ENCODE results near the gene KRT13. TPM values are rescaled to one million over a fixed set of nuclear protein-coding genes. Genes with fewer than 3 reads are reported as not detected.

Gene KRT13
- total RNA-seq, 4 donors from 2014 or later = 20.7 to 1,501 (median 80.1) TPM

DNA sequence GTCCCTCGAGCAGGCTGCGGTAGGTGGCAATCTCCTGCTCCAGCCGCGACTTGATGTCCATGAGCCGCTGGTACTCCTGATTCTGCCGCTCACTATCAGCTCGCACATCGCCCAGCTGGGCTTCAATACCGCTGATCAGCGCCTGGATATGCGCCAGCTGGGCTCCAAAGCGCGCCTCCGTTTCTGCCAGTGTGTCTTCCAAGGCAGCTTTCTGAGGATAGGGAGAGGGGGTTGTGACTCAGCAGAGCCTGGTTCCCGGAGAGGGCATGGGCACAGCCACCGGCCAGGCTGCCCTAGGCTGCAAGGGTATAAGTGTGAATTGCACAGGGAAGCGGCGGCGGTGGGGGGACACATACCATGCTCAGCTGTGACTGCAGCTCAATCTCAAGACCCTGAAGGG is 18.4 kb upstream of the KRT13 start:
- Histone ChIP-seq H3K36me3 (no peaks in the 10 kb centered on the region), H3K4me3 (no peak overlapping the region), H3K4me1 (peaks cover 0 to 13% (median 9%) of the 10 kb centered on the region in 3 donors), H3K27ac (no peak overlapping the region), H3K27me3 (peaks cover 47% of the 10 kb centered on the region), H3K9me3 (no peaks in the 10 kb centered on the region)
- no peak for ATAC-seq
- WGBS, 2 donors (ENCODE audit: low coverage in 1 of 2) = 63% methylated on average over 10 of the region's 19 CpGs; no CpG with 5 or more reads in 1 of the 2 donors
- TF ChIP-seq, protein P1, sequence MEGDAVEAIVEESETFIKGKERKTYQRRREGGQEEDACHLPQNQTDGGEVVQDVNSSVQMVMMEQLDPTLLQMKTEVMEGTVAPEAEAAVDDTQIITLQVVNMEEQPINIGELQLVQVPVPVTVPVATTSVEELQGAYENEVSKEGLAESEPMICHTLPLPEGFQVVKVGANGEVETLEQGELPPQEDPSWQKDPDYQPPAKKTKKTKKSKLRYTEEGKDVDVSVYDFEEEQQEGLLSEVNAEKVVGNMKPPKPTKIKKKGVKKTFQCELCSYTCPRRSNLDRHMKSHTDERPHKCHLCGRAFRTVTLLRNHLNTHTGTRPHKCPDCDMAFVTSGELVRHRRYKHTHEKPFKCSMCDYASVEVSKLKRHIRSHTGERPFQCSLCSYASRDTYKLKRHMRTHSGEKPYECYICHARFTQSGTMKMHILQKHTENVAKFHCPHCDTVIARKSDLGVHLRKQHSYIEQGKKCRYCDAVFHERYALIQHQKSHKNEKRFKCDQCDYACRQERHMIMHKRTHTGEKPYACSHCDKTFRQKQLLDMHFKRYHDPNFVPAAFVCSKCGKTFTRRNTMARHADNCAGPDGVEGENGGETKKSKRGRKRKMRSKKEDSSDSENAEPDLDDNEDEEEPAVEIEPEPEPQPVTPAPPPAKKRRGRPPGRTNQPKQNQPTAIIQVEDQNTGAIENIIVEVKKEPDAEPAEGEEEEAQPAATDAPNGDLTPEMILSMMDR (IDR thresholded peaks at IDR 0.05) = no peak
- TF ChIP-seq POLR2AphosphoS5 (IDR thresholded peaks at IDR 0.05) (no peak), POLR2A (IDR thresholded peaks at IDR 0.05) (no peak), EP300 (IDR thresholded peaks at IDR 0.05) (no peak)

DNA sequence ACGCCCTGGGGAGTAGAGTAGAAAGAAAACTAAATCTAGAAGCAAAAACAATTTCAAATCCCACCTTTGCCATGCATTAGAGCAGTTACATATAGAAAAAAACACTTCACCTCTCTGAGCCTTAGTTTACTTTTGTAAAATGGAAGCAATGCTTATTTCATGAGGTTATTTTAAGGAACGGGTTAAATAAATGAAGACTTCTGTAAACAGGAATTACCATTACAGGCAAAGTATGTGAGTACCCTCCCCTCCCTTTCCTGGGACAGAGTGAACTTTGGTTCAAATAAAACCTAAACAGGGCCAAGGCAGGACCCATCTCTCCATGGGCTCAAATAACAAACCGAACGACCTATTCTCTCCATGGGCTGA is 17.8 kb upstream of the KRT13 start:
- ATAC-seq = no peak
- H3K4me1 ChIP-seq = peaks cover 0 to 10% (median 7%) of the 10 kb centered on the region in 3 donors
- H3K4me3 ChIP-seq = no peak overlapping the region
- no peaks in the 10 kb centered on the region for H3K36me3 ChIP-seq
- H3K27ac ChIP-seq = no peak overlapping the region
- TF ChIP-seq EP300 (IDR thresholded peaks at IDR 0.05) = no peak
- TF ChIP-seq, protein P1 (IDR thresholded peaks at IDR 0.05) = no peak
- TF ChIP-seq POLR2A (IDR thresholded peaks at IDR 0.05) = no peak
- TF ChIP-seq POLR2AphosphoS5 (IDR thresholded peaks at IDR 0.05) = no peak
- 28 to 65% methylated on average over 4 of the region's 4 CpGs for WGBS, 2 donors (ENCODE audit: low coverage in 1 of 2)
- peaks cover 42% of the 10 kb centered on the region for H3K27me3 ChIP-seq
- H3K9me3 ChIP-seq = no peaks in the 10 kb centered on the region

DNA sequence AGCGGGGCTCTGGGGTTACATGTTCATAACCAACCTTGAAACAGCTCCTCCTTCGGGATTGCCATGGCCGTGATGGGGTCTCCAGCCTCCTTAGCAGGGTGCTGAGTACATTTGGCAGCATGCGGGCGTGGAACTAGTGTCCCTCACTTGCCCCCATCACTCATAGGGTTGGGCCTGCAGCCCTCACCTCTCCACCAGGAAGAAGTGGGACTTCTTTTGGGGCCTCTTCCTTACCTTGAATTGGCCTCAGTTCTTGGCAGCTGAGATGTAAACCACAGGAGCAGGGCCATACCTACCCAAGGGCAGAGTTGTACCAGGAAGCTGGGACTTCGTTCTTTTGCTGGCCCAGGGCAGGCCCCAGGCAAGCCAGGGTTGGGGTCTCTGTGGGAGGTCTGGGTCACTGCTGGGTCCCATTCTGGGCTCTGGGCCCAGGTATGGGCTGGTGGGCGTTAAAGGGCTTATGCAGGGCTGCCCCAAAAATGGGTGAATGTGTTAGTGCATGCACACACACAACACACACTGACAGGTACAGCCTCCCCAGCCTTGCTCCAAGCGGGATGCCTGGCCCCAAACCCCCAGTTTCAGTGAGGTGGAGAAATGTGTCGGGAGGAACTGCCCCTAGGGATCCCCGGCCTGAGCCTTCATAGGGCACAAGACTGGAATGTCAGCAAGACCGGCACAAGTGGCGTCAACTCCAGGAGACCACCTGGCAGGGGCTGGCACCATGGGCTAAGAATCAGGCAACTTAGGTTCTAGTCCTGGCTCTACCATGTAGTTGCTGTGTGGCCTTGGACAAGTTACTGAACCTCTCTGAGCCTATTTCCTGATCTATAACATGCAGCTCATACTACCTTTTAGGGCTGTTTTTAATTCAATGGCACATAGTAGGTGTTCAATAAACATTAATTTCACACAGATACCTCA is 17.2 kb upstream of the KRT13 start:
- 76 to 83% methylated on average over 2 to 3 of the region's 12 CpGs for WGBS, 2 donors (ENCODE audit: low coverage in 1 of 2)
- Histone ChIP-seq H3K27ac (no peak overlapping the region), H3K36me3 (no peaks in the 10 kb centered on the region), H3K4me3 (no peak overlapping the region), H3K4me1 (peaks cover 0 to 4% (median under 1%) of the 10 kb centered on the region in 3 donors), H3K9me3 (no peaks in the 10 kb centered on the region), H3K27me3 (peaks cover 35% of the 10 kb centered on the region)
- TF ChIP-seq EP300 (IDR thresholded peaks at IDR 0.05) (no peak), POLR2AphosphoS5 (IDR thresholded peaks at IDR 0.05) (no peak), POLR2A (IDR thresholded peaks at IDR 0.05) (no peak)
- TF ChIP-seq, protein P1 (IDR thresholded peaks at IDR 0.05) = no peak
- no peak for ATAC-seq

DNA sequence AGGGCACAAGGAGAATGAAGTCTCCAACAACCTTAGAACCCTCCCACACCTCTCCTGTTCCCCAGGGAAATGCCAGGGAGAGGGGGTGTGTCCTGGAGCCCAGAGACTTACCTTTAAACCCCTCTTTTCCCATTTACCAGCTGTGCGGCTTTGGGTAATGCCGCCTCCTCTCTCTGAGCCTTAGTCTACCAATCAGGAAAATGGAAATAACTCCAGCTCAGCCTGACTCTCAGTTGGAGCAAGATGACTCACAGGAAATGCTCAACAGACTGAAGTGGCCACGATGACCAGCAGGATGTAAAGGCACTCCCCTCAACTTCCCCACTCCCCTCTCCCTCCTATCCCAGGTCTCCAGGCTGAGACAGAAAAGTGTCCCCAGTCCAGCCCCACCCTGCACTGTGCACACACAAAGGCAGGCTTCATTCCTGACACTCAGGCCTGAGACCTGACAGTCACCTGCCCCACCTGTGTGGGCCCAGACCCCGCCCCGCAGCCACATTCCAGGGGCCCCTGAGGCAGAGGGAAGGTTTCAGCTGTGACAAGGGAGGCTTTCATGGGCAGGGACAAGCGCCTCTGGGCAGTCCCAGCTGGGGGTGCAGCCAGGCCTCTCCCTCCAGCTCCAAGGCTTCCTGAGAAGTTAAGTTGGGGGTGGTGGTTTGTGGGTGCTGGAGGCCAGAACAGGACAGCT is 16.3 kb upstream of the KRT13 start:
- H3K4me3 ChIP-seq = no peak overlapping the region
- peaks cover 27% of the 10 kb centered on the region for H3K27me3 ChIP-seq
- no peaks in the 10 kb centered on the region for H3K4me1 ChIP-seq
- no peaks in the 10 kb centered on the region for H3K36me3 ChIP-seq
- H3K27ac ChIP-seq = no peak overlapping the region
- WGBS, 2 donors (ENCODE audit: low coverage in 1 of 2) = 80% methylated on average over 1 of the region's 6 CpGs; no CpG with 5 or more reads in 1 of the 2 donors
- TF ChIP-seq EP300 (IDR thresholded peaks at IDR 0.05) (no peak), POLR2AphosphoS5 (IDR thresholded peaks at IDR 0.05) (no peak), POLR2A (IDR thresholded peaks at IDR 0.05) (no peak)
- TF ChIP-seq, protein P1 (IDR thresholded peaks at IDR 0.05) = no peak
- no peak for ATAC-seq
- no peaks in the 10 kb centered on the region for H3K9me3 ChIP-seq

All from gastroesophageal sphincter (tissue), 4 donors.